HEK293 (cell line): ENCODE results near the gene KRT20.

Experiments used
- YY1 ChIP-seq: fragments of 450-650 bp; formaldehyde crosslinking; IDR thresholded peaks from 2 replicates; pipeline ENCODE4 v1.5.1; 2018; ENCODE audit warnings: missing biosample characterization, missing genetic modification characterization
- ZNF621 ChIP-seq: fragments of 450-650 bp; formaldehyde crosslinking; IDR thresholded peaks from 2 replicates; pipeline ENCODE4 v1.5.1; 2017; ENCODE audit warnings: missing biosample characterization, missing genetic modification characterization
- TF ChIP-seq, protein P1 (sequence below): fragments of 450-650 bp; formaldehyde crosslinking; IDR thresholded peaks from 2 replicates; pipeline ENCODE4 v1.5.1; 2016; ENCODE audit warnings: missing biosample characterization, missing genetic modification characterization
- TF ChIP-seq, protein P2 (sequence below): fragments of 450-650 bp; formaldehyde crosslinking; IDR thresholded peaks from 2 replicates; pipeline ENCODE4 v1.5.1; 2017; ENCODE audit warnings: missing biosample characterization, missing genetic modification characterization
- TF ChIP-seq, protein P3 (sequence below): fragments of 450-650 bp; formaldehyde crosslinking; IDR thresholded peaks from 2 replicates; pipeline ENCODE4 v1.5.1; 2016; ENCODE audit warnings: missing biosample characterization, missing genetic modification characterization

DNA sequence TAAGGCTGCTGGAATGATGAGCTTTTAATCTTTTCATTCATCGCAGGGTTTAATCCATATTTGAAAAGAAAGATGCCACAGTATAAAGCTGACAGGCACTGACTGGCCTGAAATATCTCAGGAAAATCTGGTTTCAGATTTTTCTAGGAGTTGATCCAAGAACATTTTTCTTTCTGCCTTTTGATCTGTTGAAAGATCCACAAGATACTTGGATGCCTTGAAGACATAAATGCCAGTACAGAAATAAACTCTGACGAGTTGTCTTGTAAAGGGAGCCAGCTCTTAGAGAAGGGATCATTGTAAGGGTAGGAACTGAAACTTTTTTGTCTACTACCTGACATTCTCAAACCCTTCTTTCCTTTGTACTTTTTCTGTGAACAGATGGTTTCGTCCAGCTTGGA lies 25.4 kb upstream of the KRT20 start:
- TF ChIP-seq, protein P1, sequence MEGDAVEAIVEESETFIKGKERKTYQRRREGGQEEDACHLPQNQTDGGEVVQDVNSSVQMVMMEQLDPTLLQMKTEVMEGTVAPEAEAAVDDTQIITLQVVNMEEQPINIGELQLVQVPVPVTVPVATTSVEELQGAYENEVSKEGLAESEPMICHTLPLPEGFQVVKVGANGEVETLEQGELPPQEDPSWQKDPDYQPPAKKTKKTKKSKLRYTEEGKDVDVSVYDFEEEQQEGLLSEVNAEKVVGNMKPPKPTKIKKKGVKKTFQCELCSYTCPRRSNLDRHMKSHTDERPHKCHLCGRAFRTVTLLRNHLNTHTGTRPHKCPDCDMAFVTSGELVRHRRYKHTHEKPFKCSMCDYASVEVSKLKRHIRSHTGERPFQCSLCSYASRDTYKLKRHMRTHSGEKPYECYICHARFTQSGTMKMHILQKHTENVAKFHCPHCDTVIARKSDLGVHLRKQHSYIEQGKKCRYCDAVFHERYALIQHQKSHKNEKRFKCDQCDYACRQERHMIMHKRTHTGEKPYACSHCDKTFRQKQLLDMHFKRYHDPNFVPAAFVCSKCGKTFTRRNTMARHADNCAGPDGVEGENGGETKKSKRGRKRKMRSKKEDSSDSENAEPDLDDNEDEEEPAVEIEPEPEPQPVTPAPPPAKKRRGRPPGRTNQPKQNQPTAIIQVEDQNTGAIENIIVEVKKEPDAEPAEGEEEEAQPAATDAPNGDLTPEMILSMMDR (tag by site-specific recombination): no peak
- TF ChIP-seq, protein P2, sequence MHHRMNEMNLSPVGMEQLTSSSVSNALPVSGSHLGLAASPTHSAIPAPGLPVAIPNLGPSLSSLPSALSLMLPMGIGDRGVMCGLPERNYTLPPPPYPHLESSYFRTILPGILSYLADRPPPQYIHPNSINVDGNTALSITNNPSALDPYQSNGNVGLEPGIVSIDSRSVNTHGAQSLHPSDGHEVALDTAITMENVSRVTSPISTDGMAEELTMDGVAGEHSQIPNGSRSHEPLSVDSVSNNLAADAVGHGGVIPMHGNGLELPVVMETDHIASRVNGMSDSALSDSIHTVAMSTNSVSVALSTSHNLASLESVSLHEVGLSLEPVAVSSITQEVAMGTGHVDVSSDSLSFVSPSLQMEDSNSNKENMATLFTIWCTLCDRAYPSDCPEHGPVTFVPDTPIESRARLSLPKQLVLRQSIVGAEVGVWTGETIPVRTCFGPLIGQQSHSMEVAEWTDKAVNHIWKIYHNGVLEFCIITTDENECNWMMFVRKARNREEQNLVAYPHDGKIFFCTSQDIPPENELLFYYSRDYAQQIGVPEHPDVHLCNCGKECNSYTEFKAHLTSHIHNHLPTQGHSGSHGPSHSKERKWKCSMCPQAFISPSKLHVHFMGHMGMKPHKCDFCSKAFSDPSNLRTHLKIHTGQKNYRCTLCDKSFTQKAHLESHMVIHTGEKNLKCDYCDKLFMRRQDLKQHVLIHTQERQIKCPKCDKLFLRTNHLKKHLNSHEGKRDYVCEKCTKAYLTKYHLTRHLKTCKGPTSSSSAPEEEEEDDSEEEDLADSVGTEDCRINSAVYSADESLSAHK: no peak
- TF ChIP-seq YY1 (tag by site-specific recombination) (no peak), ZNF621 (tag by site-specific recombination) (no peak)
- TF ChIP-seq, protein P3, sequence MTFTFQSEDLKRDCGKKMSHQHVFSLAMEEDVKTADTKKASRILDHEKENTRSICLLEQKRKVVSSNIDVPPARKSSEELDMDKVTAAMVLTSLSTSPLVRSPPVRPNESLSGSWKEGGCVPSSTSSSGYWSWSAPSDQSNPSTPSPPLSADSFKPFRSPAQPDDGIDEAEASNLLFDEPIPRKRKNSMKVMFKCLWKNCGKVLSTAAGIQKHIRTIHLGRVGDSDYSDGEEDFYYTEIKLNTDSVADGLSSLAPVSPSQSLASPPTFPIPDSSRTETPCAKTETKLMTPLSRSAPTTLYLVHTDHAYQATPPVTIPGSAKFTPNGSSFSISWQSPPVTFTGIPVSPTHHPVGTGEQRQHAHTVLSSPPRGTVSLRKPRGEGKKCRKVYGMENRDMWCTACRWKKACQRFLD (tag by site-specific recombination): no peak
